Measurements from ENCODE around the gene RIPK3. TPM values are rescaled to one million over a fixed set of nuclear protein-coding genes. Genes with fewer than 3 reads are reported as not detected.
"Not testable (repeated sequence)": the region's sequence is repeated elsewhere in the genome, so short reads cannot be mapped to it uniquely, and the experiment has no call there.

The RIPK3 gene
- total RNA-seq, 4 donors from 2014 or later = 6.3 to 18.0 (median 7.2) TPM

DNA sequence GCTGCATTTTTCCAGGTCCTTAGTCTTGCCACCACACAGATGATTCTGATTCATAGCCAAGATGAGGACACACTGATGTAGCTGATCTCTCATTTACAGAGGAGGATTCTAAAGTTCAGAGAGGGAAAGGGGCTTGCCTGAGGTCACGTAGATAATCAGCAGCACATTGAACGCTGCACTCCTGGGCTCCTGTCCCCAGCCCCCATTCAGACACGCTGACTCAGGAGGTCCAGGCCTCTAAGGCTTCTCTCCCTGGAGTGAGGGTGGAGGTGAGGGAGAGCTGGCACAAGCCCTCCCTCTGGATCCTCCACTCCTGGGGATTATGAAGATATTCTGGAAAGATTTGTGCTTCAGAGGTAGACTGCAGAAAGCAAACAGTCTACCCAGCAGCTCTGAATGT lies 38.5 kb upstream of the RIPK3 start:
- no peak for TF ChIP-seq POLR2A (IDR thresholded peaks at IDR 0.05)
- TF ChIP-seq, protein P1, sequence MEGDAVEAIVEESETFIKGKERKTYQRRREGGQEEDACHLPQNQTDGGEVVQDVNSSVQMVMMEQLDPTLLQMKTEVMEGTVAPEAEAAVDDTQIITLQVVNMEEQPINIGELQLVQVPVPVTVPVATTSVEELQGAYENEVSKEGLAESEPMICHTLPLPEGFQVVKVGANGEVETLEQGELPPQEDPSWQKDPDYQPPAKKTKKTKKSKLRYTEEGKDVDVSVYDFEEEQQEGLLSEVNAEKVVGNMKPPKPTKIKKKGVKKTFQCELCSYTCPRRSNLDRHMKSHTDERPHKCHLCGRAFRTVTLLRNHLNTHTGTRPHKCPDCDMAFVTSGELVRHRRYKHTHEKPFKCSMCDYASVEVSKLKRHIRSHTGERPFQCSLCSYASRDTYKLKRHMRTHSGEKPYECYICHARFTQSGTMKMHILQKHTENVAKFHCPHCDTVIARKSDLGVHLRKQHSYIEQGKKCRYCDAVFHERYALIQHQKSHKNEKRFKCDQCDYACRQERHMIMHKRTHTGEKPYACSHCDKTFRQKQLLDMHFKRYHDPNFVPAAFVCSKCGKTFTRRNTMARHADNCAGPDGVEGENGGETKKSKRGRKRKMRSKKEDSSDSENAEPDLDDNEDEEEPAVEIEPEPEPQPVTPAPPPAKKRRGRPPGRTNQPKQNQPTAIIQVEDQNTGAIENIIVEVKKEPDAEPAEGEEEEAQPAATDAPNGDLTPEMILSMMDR (IDR thresholded peaks at IDR 0.05) = no peak
- intact Hi-C loops (cut with DNase I; ENCODE audit: low total_unique reads) = no loop called here
- no peak overlapping the region for H3K4me3 ChIP-seq (ENCODE audit: low read depth, poor library complexity, severe bottlenecking)
- 69 to 76% methylated on average over 3 of the region's 3 CpGs for WGBS, 2 donors
- DNase-seq (ENCODE audit: low spot score in 2 of 2) = no peak

DNA sequence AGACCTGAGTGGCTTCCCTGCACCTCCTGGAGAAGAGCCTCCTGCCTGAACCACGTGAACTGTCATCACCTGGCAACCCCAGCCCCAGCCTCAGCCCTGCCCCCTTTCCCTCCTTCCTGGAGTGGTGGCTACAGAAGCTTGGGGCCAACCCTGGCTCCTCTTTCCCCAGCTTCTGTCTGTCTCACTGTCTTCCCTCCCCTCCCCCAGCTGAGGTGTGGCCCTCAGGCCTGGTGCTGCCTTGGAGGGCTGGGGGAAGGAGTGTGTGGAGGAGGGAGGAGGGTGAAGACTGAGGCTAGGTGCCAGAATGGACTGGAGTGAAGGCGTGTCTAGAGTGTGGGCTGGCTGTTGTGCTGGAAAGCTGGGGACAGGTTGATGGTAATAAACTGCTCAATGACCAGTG lies 37.9 kb upstream of the RIPK3 start:
- TF ChIP-seq, protein P1 (IDR thresholded peaks at IDR 0.05) = no peak
- no peak for TF ChIP-seq POLR2A (IDR thresholded peaks at IDR 0.05)
- intact Hi-C loops (cut with DNase I; ENCODE audit: low total_unique reads) = no loop called here
- H3K4me3 ChIP-seq (ENCODE audit: low read depth, poor library complexity, severe bottlenecking) = no peak overlapping the region
- no peak for DNase-seq (ENCODE audit: low spot score in 2 of 2)
- 30 to 45% methylated on average over 2 of the region's 2 CpGs for WGBS, 2 donors

DNA sequence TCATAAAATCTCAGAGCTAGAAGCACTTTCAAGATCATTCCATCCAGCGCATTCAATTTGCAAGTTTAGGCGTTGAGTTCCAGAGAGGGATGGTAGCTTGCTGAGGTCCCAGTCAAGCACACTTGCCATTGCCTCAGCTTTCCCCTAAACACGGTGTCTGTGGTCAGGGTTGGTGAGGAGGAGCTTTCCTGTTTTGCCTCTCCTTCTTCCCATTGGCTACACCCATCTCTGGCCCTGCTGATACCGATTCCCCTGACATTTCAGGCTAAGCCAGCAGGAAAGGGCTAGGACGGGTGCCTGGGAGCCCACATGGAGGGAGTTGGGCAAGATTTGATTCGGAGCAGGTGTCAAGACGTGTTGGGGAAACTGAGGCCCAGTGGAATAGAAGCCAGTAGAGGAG lies 37.3 kb upstream of the RIPK3 start:
- no peak for TF ChIP-seq POLR2A (IDR thresholded peaks at IDR 0.05)
- TF ChIP-seq, protein P1 (IDR thresholded peaks at IDR 0.05) = no peak
- no peak for DNase-seq (ENCODE audit: low spot score in 2 of 2)
- intact Hi-C loops (cut with DNase I; ENCODE audit: low total_unique reads) = no loop called here
- WGBS, 2 donors = 78 to 85% methylated on average over 7 of the region's 7 CpGs
- H3K4me3 ChIP-seq (ENCODE audit: low read depth, poor library complexity, severe bottlenecking) = no peak overlapping the region

DNA sequence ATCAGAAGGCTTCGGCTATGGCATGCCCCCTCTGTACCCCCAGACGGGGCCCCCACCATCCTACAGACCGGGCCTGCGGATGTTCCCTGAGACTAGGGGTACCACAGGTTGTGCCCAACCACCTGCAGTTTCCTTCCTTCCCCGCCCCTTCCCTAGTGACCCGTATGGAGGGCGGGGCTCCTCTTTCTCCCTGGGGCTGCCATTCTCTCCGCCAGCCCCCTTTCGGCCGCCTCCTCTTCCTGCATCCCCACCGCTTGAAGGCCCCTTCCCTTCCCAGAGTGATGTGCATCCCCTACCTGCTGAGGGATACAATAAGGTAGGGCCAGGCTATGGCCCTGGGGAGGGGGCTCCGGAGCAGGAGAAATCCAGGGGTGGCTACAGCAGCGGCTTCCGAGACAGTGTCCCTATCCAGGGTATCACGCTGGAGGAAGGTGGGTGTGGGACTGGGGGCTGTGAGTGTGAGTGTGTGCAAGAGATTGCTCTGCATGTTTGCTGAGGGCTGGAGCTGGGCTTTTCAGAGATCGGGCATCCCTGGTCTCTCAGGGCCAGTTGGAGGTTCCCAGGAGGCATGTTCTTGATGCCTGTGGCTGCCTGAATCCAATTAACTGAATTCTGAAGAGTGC lies 36.8 kb upstream of the RIPK3 start:
- 72 to 83% methylated on average over 16 of the region's 16 CpGs for WGBS, 2 donors
- no peak for DNase-seq (ENCODE audit: low spot score in 2 of 2)
- TF ChIP-seq, protein P1 (IDR thresholded peaks at IDR 0.05) = no peak
- TF ChIP-seq POLR2A (IDR thresholded peaks at IDR 0.05) = no peak
- intact Hi-C loops (cut with DNase I; ENCODE audit: low total_unique reads) = no loop called here
- no peak overlapping the region for H3K4me3 ChIP-seq (ENCODE audit: low read depth, poor library complexity, severe bottlenecking)

DNA sequence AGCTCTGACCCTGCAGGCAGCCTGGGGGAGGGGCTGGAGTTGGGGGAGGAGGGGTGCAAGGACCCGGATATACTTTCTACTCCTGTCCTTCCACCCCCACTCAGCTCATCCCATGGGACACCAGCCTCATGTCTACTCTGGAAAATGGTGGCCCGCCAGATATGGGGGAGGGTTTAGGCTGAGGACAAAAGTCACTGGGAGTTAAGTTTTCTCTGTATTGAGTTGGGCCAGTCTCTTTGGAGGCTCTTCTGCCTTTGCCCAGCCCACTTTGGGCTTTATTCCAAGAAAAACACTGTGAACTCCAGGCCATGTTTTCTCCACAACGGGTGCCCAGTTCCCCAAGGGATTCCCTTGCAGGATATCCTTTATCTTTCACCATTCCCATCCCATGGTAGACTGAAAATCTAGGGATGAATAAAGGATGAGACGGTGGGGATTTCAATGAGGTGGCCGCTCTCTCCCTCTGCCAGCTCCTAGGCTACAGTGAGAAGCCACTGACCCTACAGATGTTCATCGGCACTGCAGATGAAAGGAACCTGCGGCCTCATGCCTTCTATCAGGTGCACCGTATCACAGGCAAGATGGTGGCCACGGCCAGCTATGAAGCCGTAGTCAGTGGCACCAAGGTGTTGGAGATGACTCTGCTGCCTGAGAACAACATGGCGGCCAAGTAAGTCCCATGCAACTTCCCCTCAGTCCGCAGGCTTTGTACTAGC lies 33.1 kb upstream of the RIPK3 start:
- no peak for DNase-seq (ENCODE audit: low spot score in 2 of 2)
- intact Hi-C loops (cut with DNase I; ENCODE audit: low total_unique reads) = no loop called here
- H3K4me3 ChIP-seq (ENCODE audit: low read depth, poor library complexity, severe bottlenecking) = no peak overlapping the region
- 83 to 85% methylated on average over 12 of the region's 12 CpGs for WGBS, 2 donors
- TF ChIP-seq, protein P1 (IDR thresholded peaks at IDR 0.05) = no peak
- TF ChIP-seq POLR2A (IDR thresholded peaks at IDR 0.05) = no peak

DNA sequence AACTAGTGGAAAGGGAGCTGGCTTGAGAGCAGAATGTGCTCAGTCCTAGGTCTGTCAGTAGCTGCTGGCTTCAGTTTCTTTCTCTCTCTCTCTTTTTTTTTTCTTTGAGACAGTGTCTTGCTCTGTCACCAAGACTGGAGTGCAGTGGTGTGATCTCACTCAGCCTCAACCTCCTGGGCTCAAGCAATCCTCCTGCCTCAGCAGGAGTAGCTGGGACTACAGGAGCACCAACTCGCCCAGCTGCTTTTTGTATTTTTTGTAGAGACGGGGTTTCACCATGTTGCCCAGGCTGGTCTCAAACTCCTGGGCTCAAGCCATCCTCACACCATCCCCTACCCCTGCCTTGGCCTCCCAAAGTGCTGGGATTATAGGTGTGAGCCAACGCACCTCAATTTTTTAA lies 31.8 kb upstream of the RIPK3 start:
- intact Hi-C loops (cut with DNase I; ENCODE audit: low total_unique reads); DNase-seq (ENCODE audit: low spot score in 2 of 2); H3K4me3 ChIP-seq (ENCODE audit: low read depth, poor library complexity, severe bottlenecking): not testable (repeated sequence)
- WGBS, 2 donors = 75 to 93% methylated on average over 3 of the region's 3 CpGs

Data from lower leg skin (tissue), 4 donors.